Measurements from ENCODE around the gene HIC1.

DNA sequence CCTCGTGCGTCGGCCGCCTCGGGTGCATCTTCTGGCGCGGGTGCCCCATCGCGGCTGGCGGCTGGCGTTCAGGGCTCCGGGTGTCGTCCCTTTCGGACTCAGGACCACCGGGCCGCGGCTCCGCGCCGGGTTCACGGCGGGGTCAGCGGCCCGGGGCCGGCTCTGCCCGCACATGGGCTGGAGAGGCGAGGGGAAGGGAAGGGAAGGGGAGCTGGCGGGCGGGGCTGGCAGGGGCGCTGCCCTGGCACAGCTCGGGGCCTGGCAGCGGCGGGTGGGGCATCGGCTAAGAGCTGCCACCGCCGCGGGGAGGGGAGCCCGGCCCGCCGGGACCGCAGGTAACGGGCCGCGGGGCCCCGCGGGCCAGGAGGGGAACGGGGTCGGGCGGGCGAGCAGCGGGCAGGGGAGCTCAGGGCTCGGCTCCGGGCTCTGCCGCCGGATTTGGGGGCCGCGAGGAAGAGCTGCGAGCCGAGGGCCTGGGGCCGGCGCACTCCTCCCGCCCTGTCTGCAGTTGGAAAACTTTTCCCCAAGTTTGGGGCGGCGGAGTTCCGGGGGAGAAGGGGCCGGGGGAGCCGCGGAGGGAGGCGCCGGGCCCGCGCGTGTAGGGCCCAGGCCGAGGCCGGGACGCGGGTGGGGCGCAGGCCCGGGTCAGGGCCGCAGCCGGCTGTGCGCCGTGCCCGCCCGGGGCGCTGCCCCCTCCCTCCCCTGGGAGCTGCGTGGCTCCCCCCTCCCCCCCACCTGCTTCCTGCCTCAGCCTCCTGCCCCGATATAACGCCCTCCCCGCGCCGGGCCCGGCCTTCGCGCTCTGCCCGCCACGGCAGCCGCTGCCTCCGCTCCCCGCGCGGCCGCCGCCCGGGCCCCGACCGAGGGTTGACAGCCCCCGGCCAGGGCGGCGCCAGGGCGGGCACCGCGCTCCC, 646 bp downstream of the HIC1 start:
- TF ChIP-seq, protein P1, sequence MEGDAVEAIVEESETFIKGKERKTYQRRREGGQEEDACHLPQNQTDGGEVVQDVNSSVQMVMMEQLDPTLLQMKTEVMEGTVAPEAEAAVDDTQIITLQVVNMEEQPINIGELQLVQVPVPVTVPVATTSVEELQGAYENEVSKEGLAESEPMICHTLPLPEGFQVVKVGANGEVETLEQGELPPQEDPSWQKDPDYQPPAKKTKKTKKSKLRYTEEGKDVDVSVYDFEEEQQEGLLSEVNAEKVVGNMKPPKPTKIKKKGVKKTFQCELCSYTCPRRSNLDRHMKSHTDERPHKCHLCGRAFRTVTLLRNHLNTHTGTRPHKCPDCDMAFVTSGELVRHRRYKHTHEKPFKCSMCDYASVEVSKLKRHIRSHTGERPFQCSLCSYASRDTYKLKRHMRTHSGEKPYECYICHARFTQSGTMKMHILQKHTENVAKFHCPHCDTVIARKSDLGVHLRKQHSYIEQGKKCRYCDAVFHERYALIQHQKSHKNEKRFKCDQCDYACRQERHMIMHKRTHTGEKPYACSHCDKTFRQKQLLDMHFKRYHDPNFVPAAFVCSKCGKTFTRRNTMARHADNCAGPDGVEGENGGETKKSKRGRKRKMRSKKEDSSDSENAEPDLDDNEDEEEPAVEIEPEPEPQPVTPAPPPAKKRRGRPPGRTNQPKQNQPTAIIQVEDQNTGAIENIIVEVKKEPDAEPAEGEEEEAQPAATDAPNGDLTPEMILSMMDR (IDR thresholded peaks at IDR 0.05), result no peak
- TF ChIP-seq POLR2A (IDR thresholded peaks at IDR 0.05) (no peak), POLR2AphosphoS5 (IDR thresholded peaks at IDR 0.05) (no peak)

Data from sigmoid colon (tissue), 4 donors.